SKM-1 treated with dmso at 0.1 percent for 144 hours (cell line): ENCODE results near the gene CFAP299.

Experiments
- DNase-seq: peaks from one replicate; lab custom pipeline; 2025; ENCODE audit not compliant: unreplicated experiment; lab: John Stamatoyannopoulos, UW

CFAP299 gene

GRCh38 chr4:80806472-80806871 lies 470.9 kb downstream of the CFAP299 start:
- no peak for DNase-seq

DNA sequence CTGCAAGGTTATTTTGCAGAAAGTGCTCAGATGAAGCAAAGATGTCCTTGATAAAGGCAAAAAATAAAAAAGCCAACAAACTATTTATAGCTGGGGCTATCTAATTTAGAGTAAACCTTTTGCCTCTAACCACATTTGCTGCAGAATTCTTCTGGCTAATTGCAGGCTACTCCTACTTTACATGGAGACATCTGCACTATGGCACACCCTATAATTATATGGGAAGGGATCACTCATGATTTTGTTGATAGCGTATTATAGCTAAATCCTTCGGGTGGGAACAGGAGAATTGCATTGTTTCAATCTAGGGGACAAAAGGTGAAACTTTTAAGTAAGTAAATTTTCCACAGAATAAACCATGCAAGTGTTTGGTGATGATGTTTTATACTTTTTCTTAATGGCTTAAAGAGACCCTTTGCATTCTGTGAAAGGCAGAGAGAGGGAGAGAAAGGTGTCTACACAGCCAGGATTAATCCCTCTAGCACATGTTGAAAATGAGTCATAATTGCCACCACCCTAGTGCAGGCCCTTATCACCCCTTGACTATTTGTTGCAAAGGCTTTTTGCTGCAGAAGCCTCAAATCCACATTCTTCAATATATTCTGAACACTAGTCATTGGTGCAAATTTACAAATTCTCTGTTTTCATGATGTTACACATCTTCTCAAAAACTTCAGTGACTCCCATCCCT lies 473.7 kb downstream of the CFAP299 start:
- DNase-seq: no peak

DNA sequence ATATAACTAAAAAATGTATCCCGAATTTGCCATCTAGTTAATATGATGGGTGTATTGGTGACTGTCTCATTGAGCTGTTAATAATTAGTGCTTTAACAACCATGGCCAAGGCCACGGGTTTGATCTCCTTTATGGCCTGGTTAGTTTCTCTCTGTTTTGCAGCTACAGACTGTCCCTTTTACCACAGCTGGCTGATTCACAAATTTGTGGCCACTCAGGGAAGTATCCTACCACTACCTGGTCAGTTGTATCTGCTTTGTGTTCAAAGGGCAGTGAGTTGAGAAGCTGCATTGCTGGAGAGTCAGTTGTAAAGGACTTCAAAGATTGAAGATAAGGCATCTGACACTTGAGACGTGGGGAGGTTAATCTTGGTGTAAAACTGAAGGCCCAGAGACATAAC lies 475.9 kb downstream of the CFAP299 start:
- DNase-seq: no peak

- DNase-seq: no peak
These were observed 476.6 kb downstream of the CFAP299 start for GRCh38 chr4:80812145-80812544.

- DNase-seq: no peak
These were observed 478.7 kb downstream of the CFAP299 start for GRCh38 chr4:80814266-80814665.

- no peak for DNase-seq
These were observed 496.1 kb downstream of the CFAP299 start for GRCh38 chr4:80831383-80832361.

- DNase-seq: no peak
These were observed 503.8 kb downstream of the CFAP299 start for GRCh38 chr4:80839281-80839680.

GRCh38 chr4:80839792-80840191 lies 504.3 kb downstream of the CFAP299 start:
- DNase-seq: no peak

DNA sequence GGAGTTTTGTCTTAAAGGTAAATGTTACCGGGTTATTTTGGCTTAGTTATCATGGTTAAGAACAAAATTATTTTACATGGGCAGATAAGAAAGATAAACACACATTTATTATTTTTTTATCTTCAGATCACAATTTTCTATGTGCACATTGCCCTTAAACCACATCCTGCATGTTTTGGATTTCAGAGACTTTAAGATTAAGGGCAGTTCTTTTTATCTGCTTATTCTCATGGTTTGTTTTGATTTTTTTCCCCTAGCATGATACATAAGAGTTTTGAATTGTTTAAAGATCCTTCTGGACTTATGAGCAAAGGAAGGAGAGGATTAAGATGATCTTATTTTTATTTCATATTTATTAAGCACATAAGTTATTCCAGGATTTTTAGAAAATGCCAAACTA lies 504.9 kb downstream of the CFAP299 start:
- DNase-seq: no peak

GRCh38 chr4:80841587-80842281 lies 506.2 kb downstream of the CFAP299 start:
- DNase-seq: no peak

DNA sequence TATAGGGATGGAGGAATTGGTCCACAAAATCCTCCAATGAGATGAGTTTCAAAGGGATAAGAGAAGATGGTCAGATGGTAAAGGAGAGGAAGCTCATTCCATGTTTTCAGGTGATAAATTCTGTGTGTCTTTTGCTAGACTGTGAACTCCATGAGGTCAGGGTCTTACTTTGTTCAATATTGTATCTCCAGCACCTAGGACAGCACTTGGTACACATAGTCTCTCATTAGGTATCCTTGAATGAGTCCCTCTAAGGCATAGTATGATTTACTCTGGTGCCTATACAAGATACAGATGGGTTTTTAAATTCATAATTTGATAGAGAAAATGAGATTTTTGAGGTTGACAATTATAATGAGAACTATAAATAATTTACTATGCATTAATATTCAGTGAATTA lies 510.7 kb downstream of the CFAP299 start:
- no peak for DNase-seq

DNA sequence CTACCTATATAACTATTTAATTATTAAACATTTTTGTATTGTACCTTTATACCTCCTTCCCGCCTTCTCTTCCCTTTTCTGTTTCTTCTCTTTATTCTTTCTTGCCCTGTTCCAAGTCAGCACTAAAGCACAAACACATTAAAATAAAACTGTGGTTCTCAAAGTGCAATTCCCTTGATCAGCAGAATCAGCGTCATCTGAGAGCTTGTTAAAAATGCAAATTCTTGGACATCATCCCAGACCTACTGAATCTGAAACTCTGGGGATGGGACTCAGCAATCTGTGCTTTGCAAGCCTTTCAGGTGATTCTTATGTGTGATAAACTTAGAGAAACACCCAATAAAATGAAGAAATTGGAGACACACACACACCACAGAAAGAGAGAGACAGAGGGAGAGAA lies 516.5 kb downstream of the CFAP299 start:
- no peak for DNase-seq

DNA sequence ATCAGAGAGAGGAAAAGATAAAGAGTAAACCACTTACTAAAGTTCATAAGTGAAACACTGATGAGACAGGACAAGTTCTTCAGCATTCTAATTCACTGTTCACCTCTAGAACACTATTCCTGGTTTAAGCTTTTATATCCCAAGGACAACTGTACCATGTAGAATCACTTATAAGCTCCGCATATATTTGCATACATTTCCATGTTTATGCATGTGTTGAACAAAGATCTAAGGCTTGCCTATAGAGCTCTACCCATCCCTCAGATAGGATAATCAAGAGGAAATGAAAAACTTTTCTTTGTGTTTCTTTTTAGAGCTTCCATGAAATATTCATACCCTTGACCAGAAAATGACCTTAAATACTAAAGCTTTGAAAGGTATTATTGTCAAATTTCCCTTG lies 538.0 kb downstream of the CFAP299 start:
- DNase-seq: no peak

DNA sequence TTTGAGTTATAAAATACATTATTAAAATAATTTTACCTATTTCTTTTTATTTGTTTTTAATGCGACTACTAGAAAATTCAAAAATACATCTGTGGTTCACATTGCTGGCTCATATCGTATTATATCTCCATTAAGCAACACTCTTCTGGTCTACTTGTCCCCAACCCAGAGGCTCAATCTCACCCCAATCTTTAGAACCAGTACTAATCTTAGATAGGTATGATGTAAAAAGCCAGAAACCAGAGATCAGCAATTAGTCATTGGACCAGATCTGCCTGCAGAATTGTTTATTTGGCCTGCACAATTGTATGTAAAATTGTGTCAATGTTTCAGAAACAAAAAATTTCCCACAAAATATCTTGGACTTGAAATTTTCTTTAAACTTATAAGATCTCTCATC lies 539.4 kb downstream of the CFAP299 start:
- DNase-seq: no peak

- no peak for DNase-seq
These were observed 540.1 kb downstream of the CFAP299 start for GRCh38 chr4:80875642-80876041.

- DNase-seq: no peak
These were observed 541.3 kb downstream of the CFAP299 start for GRCh38 chr4:80876810-80877209.

- DNase-seq: no peak
These were observed 542.7 kb downstream of the CFAP299 start for GRCh38 chr4:80878218-80878617.

GRCh38 chr4:80897537-80898303 lies 562.2 kb downstream of the CFAP299 start:
- DNase-seq: no peak

DNA sequence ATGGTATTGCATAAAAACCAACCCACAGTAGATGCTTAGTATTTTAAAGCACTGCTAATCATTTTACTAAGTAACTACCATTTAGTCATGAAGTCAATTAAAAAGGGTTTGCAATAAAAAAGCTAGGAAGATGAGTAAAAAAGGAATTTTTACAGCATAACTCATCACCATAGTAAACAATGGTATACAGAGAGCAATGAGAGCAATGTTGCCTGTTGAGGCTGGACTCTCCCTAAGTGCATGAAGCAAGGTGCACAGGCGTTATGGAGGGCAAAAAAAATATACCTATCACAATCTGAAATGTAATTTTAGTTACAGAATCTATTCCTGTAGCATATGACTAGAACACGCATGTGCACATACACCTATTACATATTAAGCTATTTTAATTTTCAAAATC lies 565.4 kb downstream of the CFAP299 start:
- no peak for DNase-seq

GRCh38 chr4:80903020-80903419 lies 567.5 kb downstream of the CFAP299 start:
- no peak for DNase-seq

GRCh38 chr4:80909938-80910337 lies 574.4 kb downstream of the CFAP299 start:
- DNase-seq: no peak
